Measurements from ENCODE around the gene BORCS6. TPM values are rescaled to one million over a fixed set of nuclear protein-coding genes. Genes with fewer than 3 reads are reported as not detected.
A peak's percentile ranks its signal among the peaks of the same experiment; 100 is the strongest.

BORCS6 gene
- total and polyA plus RNA-seq, 2 of the 13 experiments (the other 11 are each of a cell fraction or from before 2014, with no cell fraction given): 2.0 to 5.1 TPM

DNA sequence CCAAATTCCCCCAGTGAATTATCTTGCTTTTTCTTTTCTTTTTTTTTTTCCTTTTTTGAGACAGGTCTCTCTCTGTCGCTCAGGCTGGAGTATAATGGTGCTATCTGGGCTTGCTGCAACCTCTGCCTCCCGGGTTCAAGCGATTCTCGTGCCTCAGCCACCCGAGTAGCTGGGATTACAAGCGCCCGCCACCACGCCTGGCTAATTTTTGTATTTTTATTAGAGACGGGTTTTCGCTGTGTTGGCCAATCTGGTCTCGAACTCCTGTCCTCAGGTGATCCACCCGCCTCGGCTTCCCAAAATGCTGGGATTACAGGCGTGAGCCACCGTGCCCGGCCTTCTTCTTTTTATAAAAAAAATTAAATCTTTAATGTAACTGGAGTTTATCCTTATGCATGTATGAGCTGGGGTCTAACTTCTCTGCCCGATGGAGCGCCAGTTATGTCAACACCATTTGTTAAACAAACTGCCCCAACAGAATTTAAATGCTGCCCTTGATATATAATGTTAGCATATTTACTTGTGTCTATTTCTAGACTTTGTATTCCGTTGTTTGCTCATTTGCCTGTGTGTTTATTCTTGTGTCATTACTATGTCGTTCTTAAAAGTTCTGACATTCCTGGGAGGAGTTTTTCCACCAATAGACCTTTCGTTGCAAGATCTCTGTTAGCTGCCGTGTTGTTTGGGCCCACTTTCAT is 20.9 kb upstream of the BORCS6 start (continued):
- TF ChIP-seq ZNF430 (CRISPR knock-in tag; IDR thresholded peaks at IDR 0.05) (no peak), ZNF569 (CRISPR knock-in tag; IDR thresholded peaks at IDR 0.05; ENCODE audit: borderline replicate concordance) (no peak), ZNF317 (CRISPR knock-in tag; IDR thresholded peaks at IDR 0.05) (no peak), ZKSCAN5 (CRISPR knock-in tag; IDR thresholded peaks at IDR 0.05) (no peak), POGZ (CRISPR knock-in tag; IDR thresholded peaks at IDR 0.05) (no peak), HMGA1 (CRISPR knock-in tag; conservative IDR thresholded peaks at IDR 0.05) (no peak), RARG (CRISPR knock-in tag; IDR thresholded peaks at IDR 0.05; ENCODE audit: low read depth) (no peak), KDM3A (CRISPR knock-in tag; IDR thresholded peaks at IDR 0.05; ENCODE audit: low read depth) (no peak), GZF1 (CRISPR knock-in tag; IDR thresholded peaks at IDR 0.05) (no peak), ZNF577 (CRISPR knock-in tag; IDR thresholded peaks at IDR 0.05; ENCODE audit: borderline replicate concordance, low read depth) (no peak), ZNF451 (CRISPR knock-in tag; IDR thresholded peaks at IDR 0.05) (no peak), ZNF83 (CRISPR knock-in tag; IDR thresholded peaks at IDR 0.05; ENCODE audit: borderline replicate concordance) (no peak), REL (CRISPR knock-in tag; conservative IDR thresholded peaks at IDR 0.05) (0 out of 2 replicates have a peak, but pooled peaks have one; percentile 22), KDM4B (CRISPR knock-in tag; IDR thresholded peaks at IDR 0.05) (no peak), KAT2B (IDR thresholded peaks at IDR 0.05; ENCODE audit: borderline replicate concordance, low read depth, low read length) (no peak), ZNF33B (CRISPR knock-in tag; IDR thresholded peaks at IDR 0.05) (no peak), TCF12 (IDR thresholded peaks at IDR 0.05) (no peak), TCF12 (CRISPR knock-in tag; IDR thresholded peaks at IDR 0.05) (no peak), ZNF296 (CRISPR knock-in tag; conservative IDR thresholded peaks at IDR 0.05) (no peak), TEAD2 (CRISPR knock-in tag; IDR thresholded peaks at IDR 0.05) (no peak), ISX (CRISPR knock-in tag; conservative IDR thresholded peaks at IDR 0.05) (no peak), BCL6 (CRISPR knock-in tag; IDR thresholded peaks at IDR 0.05) (peak; percentile 95), ZNF232 (CRISPR knock-in tag; IDR thresholded peaks at IDR 0.05; ENCODE audit: borderline replicate concordance) (no peak), ERF (CRISPR knock-in tag; IDR thresholded peaks at IDR 0.05) (no peak)
- TF ChIP-seq, protein P1, sequence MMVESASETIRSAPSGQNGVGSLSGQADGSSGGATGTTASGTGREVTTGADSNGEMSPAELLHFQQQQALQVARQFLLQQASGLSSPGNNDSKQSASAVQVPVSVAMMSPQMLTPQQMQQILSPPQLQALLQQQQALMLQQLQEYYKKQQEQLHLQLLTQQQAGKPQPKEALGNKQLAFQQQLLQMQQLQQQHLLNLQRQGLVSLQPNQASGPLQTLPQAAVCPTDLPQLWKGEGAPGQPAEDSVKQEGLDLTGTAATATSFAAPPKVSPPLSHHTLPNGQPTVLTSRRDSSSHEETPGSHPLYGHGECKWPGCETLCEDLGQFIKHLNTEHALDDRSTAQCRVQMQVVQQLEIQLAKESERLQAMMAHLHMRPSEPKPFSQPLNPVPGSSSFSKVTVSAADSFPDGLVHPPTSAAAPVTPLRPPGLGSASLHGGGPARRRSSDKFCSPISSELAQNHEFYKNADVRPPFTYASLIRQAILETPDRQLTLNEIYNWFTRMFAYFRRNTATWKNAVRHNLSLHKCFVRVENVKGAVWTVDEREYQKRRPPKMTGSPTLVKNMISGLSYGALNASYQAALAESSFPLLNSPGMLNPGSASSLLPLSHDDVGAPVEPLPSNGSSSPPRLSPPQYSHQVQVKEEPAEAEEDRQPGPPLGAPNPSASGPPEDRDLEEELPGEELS (CRISPR knock-in tag; IDR thresholded peaks at IDR 0.05): peak; percentile 81
- TF ChIP-seq, protein P2, sequence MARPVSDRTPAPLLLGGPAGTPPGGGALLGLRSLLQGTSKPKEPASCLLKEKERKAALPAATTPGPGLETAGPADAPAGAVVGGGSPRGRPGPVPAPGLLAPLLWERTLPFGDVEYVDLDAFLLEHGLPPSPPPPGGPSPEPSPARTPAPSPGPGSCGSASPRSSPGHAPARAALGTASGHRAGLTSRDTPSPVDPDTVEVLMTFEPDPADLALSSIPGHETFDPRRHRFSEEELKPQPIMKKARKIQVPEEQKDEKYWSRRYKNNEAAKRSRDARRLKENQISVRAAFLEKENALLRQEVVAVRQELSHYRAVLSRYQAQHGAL (CRISPR knock-in tag; IDR thresholded peaks at IDR 0.05; ENCODE audit: not compliant biosample characterization): no peak
- TF ChIP-seq, protein P3, sequence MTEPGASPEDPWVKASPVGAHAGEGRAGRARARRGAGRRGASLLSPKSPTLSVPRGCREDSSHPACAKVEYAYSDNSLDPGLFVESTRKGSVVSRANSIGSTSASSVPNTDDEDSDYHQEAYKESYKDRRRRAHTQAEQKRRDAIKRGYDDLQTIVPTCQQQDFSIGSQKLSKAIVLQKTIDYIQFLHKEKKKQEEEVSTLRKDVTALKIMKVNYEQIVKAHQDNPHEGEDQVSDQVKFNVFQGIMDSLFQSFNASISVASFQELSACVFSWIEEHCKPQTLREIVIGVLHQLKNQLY (CRISPR knock-in tag; IDR thresholded peaks at IDR 0.05): no peak

Measured in HepG2 (cell line).